GM18858 (cell line): ENCODE measurements around the gene RAB3GAP2.
"Not testable (repeated sequence)": the region's sequence is repeated elsewhere in the genome, so short reads cannot be mapped to it uniquely, and the experiment has no call there.

ENCODE experiments used
- ATAC-seq: cut with Tn5 transposase; IDR thresholded peaks from one replicate; pipeline ENCODE4 v1.9.1; 2021; ENCODE audit not compliant: unreplicated experiment

RAB3GAP2 gene, protein sequence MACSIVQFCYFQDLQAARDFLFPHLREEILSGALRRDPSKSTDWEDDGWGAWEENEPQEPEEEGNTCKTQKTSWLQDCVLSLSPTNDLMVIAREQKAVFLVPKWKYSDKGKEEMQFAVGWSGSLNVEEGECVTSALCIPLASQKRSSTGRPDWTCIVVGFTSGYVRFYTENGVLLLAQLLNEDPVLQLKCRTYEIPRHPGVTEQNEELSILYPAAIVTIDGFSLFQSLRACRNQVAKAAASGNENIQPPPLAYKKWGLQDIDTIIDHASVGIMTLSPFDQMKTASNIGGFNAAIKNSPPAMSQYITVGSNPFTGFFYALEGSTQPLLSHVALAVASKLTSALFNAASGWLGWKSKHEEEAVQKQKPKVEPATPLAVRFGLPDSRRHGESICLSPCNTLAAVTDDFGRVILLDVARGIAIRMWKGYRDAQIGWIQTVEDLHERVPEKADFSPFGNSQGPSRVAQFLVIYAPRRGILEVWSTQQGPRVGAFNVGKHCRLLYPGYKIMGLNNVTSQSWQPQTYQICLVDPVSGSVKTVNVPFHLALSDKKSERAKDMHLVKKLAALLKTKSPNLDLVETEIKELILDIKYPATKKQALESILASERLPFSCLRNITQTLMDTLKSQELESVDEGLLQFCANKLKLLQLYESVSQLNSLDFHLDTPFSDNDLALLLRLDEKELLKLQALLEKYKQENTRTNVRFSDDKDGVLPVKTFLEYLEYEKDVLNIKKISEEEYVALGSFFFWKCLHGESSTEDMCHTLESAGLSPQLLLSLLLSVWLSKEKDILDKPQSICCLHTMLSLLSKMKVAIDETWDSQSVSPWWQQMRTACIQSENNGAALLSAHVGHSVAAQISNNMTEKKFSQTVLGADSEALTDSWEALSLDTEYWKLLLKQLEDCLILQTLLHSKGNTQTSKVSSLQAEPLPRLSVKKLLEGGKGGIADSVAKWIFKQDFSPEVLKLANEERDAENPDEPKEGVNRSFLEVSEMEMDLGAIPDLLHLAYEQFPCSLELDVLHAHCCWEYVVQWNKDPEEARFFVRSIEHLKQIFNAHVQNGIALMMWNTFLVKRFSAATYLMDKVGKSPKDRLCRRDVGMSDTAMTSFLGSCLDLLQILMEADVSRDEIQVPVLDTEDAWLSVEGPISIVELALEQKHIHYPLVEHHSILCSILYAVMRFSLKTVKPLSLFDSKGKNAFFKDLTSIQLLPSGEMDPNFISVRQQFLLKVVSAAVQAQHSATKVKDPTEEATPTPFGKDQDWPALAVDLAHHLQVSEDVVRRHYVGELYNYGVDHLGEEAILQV (N-terminal part only)

DNA sequence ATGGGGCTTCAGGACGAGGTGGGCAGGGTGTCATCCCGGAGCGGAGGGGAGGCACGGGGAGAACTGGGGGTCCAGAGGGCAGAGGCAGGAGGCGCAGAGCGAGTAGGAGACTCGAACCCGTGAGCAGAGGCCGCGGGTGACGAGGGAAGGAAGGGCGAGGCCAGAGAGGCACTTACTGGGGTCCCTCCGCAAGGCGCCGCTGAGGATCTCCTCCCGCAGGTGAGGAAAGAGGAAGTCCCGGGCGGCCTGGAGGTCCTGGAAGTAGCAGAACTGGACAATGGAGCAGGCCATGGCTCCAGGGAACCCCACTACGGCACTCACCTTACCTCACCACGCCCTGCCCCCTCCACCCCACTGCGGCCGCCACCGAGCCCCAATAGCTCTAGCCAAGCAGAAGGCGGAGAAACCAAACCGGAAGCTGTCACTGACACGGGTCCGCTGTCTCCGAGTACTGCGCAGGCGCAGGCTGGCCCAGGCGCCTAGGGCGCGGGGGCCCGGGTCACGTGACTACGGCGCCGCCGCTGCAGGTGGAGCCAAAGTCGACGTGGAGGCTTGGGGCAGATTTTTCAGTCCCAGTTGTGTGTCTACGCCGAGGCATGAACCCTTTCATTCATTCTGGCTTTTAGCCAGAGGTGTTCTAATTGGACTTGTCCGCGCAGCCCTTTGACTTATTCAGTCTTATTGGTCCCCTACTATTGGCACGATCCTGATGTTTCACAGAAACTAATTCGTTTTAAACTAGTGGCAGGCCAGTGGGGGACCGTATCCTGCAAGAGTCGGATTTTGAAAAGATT lies at the start of gene RAB3GAP2:
Gene RAB3GAP2, minus strand, starts transcription at position 407 of the 794 bp plus-strand sequence. Its CDS starts 116 bp downstream, at position 291.
- ATAC-seq = peak; percentile 96

DNA sequence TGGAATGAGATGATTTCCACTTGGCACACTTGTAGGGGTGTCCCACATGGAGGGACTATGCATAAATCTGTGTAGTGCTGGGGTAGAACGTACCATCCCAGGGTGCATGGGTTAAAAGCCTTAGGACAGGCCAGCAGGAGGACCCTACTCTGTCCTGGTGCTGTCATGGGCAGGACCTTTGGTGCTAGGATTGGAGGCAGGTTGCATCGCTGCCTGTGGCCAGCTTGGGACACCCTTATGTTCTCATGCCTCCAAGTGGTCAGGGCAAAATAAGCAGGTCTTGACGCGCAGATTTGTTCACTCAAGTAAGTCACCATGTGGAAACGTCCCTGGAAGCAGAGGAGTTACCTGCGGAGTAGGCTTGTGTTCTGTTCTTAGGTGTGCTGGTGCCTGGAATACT lies 49.5 kb upstream of the RAB3GAP2 start:
- ATAC-seq = no peak

DNA sequence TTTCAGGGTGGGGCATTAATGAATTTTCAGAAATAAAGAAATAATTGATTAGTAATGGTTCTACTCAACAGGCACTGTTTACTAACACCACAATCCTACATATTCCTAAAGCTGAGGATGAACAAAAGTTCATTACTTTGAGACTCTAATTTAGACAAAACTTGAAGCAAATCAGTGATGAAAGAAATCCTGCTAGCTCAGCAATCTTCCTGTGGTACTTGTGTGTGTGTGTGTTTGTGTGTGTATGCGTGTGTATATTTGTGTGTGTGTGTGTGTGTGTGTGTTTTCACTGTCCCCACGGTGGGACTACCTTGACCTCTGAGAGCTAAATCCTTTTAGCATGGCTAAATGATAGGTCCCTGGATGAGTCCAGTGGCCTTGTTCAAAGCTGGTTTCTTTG lies 48.5 kb upstream of the RAB3GAP2 start:
- ATAC-seq = no peak

DNA sequence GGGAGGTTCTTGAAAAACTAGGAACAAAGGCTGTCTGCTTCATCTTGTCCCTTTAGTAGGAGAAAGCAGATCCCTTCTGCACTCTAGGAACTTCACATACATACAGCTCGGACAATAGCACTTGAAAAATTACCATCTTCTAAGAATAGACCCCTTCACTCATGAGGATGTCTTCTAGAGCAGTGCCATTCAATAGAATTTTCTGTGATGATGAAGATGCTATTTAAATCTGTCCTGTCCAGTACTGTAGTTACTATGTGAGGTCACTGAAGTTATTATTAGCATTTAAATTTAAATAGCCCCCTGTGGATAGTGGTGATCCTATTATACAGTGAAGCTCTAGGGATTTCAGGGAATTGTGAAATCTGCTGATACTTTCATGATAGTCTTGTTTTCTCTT lies 46.4 kb upstream of the RAB3GAP2 start:
- ATAC-seq = no peak

DNA sequence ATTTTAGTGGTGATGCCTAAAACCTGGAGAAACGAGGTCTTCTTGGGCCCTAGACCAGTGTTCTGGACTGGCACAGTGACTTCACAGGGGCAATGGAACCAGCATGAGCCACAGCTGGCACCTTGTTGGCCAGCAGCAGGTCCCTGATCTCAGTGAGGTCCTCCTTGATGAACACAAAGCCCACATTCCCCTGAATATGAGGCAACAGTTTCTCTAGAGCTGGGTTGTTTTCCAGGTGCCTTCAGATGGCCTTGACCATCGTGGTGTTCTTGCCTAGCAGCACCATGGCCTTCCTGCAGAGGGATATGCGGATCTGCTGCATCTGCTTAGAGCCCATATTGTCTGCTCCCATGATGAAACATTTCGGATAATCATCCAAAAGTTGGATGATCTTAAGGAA lies 44.9 kb upstream of the RAB3GAP2 start:
- no peak for ATAC-seq

DNA sequence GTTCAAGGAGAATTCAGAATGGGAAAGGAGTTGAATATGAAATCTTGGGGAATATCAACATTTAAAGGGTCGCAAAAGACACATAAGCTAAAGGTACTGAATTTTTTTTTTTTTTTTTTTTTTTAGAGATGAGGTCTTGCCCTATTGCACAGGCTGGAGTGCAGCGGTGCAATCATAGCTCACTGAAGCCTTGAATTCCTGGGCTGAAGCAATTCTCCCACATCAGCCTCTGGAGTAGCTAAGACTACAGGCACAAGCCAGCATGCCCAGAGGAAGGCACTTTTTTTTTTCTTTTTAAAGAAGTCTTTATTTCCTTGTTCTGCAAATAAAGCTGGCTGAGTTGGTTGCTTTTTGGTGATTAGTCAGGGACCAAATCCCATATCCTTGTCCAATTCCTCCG lies 44.1 kb upstream of the RAB3GAP2 start:
- no peak for ATAC-seq

DNA sequence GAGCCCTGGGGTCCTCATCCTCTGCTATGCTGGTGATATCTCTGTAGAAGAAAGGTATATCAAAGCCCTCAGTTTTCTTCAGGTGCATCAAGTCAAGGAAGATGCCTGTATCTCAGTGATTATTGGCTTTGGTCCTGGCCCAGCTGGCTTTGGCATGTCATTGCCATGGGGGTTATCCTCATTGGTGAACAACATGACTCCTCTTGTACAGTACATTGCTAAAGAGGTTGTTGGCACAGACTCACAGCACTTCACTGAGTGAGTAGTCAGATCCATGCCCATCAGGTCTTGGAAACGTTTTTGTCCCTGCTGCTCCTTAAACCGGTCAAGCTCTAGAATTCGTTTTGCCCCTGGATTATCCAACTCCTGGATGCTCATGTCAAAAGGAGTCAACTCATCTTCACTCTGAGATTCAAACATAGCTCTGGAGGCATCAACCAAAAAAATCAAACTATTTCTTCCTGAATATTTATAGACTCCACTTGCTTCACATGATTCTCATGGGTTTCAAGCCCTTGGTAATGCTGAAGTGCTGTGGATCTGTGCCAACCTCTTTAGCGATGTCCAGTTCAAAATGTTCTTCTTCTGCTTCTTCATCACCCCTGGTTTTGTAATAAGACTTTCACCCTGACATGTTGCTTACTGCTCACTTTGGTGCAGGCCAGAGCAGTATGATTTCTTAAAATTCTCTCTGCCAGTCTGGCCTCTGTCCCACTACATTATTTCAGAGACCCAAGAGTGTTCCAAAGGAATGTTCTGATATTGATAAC lies 43.0 kb upstream of the RAB3GAP2 start:
- no peak for ATAC-seq

DNA sequence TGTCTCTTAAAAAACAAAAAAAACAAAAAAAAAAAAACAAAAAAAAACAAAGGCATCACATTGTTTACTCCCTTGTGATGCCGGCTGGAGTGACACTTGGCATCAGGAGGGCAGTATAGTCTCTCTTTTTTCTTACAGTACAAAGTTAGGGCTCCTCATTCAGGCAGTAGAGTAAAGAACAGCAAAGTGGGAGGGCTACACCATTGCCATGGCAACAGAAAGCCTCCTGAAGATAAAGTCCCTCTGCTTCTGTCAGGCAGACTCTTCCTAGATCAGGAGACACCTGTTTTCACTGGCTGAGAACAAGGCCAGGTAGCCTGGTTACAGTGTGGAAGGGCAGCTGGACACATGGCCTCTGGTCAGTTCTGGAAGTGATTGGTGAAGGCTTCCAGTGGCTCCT lies 41.3 kb upstream of the RAB3GAP2 start:
- no peak for ATAC-seq

DNA sequence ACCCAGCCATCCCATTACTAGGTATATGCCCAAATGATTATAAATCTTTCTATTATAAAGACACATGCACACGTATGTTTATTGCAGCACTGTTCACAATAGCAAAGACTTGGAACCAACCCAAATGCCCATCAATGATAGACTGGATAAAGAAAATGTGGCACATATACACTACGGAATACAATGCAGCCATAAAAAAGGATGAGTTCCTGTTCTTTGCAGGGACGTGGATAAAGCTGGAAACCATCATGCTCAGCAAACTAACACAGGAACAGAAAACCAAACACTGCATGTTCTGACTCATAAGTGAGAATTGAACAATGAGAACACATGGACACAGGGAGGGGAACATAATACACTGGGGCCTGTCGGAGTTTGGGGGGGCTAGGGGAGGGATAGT lies 37.9 kb upstream of the RAB3GAP2 start:
- ATAC-seq = not testable (repeated sequence)

DNA sequence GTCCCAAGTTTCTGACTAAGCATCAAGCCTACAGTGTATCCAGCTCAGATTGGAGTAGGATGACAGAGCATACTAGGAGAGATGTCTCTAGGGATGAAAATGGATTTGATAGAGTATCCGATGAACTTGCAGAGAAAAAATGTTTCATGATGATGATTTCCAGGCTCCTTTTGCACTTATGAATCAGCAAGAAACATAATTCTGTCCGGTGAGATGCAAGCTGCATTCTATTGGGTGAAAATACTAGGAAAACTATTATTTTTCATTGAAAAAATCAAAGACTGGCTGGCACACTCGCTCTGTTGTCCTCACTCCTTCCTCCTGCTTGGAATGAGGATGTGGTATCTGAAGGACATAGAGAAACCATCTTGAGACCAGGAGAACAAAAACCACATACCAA lies 35.4 kb upstream of the RAB3GAP2 start:
- no peak for ATAC-seq

DNA sequence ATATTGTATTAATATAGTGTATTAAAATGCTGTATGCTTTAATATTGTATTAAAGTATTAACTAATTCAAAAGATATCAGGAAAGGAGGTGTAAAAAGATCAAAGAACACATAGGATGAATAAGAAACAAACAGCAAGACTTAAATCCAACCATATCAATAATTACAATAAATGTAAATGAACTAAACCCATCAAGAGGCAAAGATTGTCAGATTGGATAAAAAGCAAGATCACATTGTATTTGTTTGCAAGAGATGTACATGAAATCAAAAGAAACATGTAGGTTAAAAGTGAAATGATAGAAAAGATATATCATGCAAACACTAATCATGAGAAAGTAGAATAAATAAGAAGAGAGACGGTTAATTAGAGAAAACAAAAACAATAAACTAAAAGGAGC lies 34.1 kb upstream of the RAB3GAP2 start:
- no peak for ATAC-seq

DNA sequence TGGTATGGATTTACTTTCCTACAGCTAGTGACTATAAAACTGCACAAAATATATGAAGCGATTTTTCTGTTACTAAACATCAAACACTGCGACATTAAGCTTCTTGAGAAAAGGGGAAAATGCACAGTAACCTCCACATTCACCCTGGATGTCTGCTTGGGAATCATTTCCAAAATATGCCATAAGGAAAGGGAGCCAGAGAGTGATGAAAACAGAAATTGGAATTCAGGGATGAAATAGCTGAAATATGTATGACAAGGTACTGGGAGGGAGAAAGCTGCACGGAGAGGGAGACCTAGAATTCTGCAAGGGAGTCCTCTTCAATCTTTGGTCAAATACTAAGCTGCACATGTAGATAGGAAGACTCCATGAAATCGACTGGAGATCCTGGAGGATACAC lies 31.6 kb upstream of the RAB3GAP2 start:
- no peak for ATAC-seq

DNA sequence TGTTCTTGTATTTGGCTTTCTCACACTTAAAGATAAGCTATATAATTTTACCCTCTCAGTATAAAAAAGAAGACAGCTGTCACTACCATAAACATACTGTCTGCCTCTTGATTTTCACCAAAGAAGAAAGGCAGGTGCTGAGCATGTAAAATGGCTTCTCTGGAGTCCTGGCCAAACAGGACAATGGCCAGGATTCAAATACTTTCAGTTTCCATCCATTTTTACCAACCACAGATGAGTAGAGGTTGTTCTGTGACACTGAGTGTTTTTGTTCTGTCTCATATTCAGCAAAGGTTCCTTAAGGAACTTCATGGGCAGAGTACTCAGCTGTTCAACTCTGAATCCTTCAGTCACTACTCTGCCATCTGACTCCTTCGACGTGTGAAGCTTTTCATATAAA lies 29.4 kb upstream of the RAB3GAP2 start:
- no peak for ATAC-seq

DNA sequence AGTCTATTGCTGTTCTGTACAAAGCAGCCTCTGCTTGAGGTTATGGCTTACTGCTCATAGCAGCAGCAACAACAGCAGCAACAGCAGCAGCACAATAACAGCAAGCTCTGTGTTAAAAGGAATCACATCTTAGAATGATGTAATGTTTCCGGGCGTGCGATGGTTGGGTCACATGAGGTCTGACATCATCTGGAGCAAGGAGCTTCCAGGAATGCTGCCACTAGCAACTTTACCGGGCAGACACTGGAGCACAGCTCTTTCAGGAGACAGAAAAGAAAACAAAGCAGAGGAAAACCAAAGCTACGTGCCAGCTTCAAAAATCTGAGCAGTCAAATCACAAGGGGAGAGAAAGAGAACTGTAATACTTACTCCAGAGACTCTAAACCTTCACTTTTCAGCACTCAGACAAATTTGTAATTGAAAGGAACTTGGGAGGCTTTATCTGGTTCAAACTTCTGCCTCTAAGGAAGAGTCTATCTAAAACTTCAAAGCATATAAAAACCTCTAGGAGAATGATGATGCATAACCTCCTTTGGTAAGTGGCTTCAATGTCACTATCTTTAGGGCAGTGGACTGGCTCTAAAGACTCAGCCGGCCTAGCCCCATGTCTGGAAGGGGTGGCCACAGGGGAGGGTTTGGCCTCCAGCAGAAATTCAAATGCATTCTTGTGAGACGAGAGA lies 28.3 kb upstream of the RAB3GAP2 start:
- ATAC-seq = no peak

DNA sequence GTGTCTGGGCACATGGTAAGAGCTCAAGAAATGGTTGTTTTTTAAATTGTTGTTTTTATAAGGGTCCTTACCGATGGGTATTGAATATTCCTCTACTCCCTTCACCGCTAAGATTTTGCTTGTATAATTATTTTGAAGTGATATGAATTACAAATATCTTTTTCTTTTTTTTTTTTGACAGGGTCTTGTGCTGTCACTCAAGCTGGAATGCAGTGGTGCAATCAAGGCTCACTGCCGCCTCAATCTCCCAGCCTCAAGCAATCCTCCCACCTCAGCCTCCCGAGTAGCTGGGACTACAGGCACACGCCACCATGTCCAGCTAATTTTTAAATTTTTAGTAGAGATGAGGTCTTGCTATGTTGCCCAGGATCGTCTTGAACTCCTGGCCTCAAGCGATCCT lies 27.1 kb upstream of the RAB3GAP2 start:
- ATAC-seq = no peak

DNA sequence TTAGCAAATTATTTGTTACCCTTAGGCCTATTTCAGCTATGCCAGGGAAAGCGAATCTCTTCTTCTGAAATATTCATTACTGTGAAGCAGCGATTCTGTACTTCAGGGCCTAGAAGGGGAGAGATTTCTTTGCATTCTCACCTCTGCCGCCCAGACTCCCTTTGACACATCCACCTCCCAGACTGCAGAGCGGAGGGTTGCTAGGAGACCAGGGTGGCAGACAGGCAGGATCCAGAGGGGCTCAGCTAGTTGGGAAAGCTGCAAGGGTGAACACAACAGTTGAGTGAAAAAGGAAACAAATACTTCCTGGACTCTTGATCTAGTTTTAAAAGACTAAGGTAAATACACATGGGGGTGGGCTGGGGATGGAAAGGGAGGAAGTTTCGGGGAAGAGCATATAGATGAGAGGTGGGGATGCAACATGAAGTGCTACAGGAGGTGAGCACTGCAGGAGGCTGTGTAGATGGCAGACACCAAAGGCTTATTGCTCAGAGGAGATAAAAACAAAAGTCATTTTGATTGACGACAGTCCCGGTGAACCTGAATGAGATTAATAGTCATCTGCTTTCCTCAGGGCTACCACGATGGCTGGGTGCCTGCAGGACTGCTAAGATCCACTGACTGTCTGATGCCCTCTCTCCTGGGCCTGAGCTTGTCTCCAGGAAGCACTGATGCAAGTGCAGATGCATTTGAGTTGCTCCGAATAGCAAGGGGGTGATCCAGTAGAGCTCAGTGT lies 26.4 kb upstream of the RAB3GAP2 start:
- ATAC-seq = no peak

DNA sequence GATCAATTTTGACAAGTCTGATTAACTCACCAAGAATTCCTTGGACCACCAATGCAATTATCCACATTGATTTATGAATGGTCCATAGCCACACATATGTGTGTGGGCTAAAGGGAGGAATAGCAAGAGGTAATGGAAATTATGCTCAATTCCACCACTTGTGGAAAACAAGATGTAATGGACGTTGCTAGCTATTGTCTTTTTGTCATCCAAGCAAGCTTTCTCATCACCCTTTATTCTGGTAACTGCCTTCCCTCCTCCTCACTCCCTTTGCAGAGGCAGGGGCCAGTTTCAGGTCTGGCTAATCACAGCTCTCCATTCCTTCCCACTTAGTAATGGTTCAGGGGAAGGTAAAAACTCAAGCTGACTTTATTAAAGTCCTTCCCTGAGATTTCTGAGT lies 24.7 kb upstream of the RAB3GAP2 start:
- no peak for ATAC-seq

DNA sequence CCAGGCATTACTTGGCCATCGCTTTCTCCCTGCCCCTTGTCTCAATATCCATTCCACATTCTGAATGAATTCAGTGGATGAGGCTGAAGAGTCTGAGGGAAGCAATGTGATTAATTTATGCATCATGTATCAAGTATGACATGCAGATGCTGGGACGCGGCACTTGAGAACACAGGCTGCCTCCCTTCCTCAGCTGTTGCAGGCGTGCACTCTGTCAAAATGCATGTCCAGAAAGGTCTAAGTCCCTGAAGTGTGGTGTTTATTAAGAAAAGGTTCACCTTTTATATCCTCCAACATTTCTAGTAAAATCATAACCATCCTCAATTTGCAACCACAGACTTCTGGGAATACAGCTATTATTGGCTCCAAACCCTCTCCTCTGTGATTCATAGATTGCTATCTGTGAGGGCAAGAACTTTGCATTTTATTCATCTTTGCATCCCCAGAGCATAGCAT lies 22.6 kb upstream of the RAB3GAP2 start:
- no peak for ATAC-seq
